Measurements from ENCODE around the gene TBC1D1.

- TF ChIP-seq CTCF (IDR thresholded peaks at IDR 0.05) (no peak), POLR2A (IDR thresholded peaks at IDR 0.05) (no peak), EP300 (IDR thresholded peaks at IDR 0.05; ENCODE audit: low read depth) (no peak)
Measured at GRCh38 chr4:38163216-38164006, 272.5 kb downstream of the TBC1D1 start.

Measured in transverse colon (tissue), 3 donors.